ENCODE measurements around the gene TUBGCP6.

The TUBGCP6 gene

GRCh38 chr22:50229370-50229769, 15.5 kb downstream of the TUBGCP6 start:
- Histone ChIP-seq H3K4me3 (ENCODE audit: low read depth in 1 of 2, low read length in 2 of 2) (no peak overlapping the region), H3K36me3 (ENCODE audit: insufficient read depth, low read length) (peaks cover 55% of the 10 kb centered on the region), H4K20me1 (ENCODE audit: insufficient read depth, low read length) (peaks cover 33% of the 10 kb centered on the region), H2AFZ (ENCODE audit: low read depth, low read length) (no peak overlapping the region), H3K27me3 (ENCODE audit: insufficient read depth, low read length, poor library complexity) (no peaks in the 10 kb centered on the region), H3K4me1 (ENCODE audit: insufficient read depth, low read length) (no peaks in the 10 kb centered on the region), H3K9ac (ENCODE audit: low read depth, low read length) (no peak overlapping the region), H3K9me3 (ENCODE audit: insufficient read depth, low read length, severe bottlenecking) (no peaks in the 10 kb centered on the region), H3K4me2 (ENCODE audit: insufficient read depth, low read length) (no peak overlapping the region), H3K27ac (ENCODE audit: low read length) (no peak overlapping the region), H3K79me2 (ENCODE audit: insufficient read depth, low read length) (peaks cover 18% of the 10 kb centered on the region)
- TF ChIP-seq CTCF (IDR thresholded peaks at IDR 0.05; ENCODE audit: borderline replicate concordance, extremely low read depth, low read length, poor library complexity, severe bottlenecking): no peak
- no peak for TF ChIP-seq EZH2 (IDR thresholded peaks at IDR 0.05; ENCODE audit: borderline replicate concordance, low read depth, low read length, severe bottlenecking)
- ATAC-seq (ENCODE audit: insufficient read depth, low read depth) (no peak), DNase-seq (no peak)

GRCh38 chr22:50228366-50228765, 16.5 kb downstream of the TUBGCP6 start:
- H3K36me3 ChIP-seq (ENCODE audit: insufficient read depth, low read length): peaks cover 55% of the 10 kb centered on the region
- H3K27ac ChIP-seq (ENCODE audit: low read length): no peak overlapping the region
- H3K9me3 ChIP-seq (ENCODE audit: insufficient read depth, low read length, severe bottlenecking): no peaks in the 10 kb centered on the region
- H3K79me2 ChIP-seq (ENCODE audit: insufficient read depth, low read length): peaks cover 12% of the 10 kb centered on the region; the same call in 1 of the 2 replicates
- no peaks in the 10 kb centered on the region for H3K27me3 ChIP-seq (ENCODE audit: insufficient read depth, low read length, poor library complexity)
- no peak overlapping the region for H3K4me2 ChIP-seq (ENCODE audit: insufficient read depth, low read length)
- no peaks in the 10 kb centered on the region for H3K4me1 ChIP-seq (ENCODE audit: insufficient read depth, low read length)
- TF ChIP-seq EZH2 (IDR thresholded peaks at IDR 0.05; ENCODE audit: borderline replicate concordance, low read depth, low read length, severe bottlenecking): no peak
- TF ChIP-seq CTCF (IDR thresholded peaks at IDR 0.05; ENCODE audit: borderline replicate concordance, extremely low read depth, low read length, poor library complexity, severe bottlenecking): no peak
- H4K20me1 ChIP-seq (ENCODE audit: insufficient read depth, low read length): peaks cover 25% of the 10 kb centered on the region
- ATAC-seq (ENCODE audit: insufficient read depth, low read depth) (no peak), DNase-seq (no peak)
- H3K4me3 ChIP-seq (ENCODE audit: low read depth in 1 of 2, low read length in 2 of 2): no peak overlapping the region
- no peak overlapping the region for H2AFZ ChIP-seq (ENCODE audit: low read depth, low read length)
- no peak overlapping the region for H3K9ac ChIP-seq (ENCODE audit: low read depth, low read length)

GRCh38 chr22:50227579-50228215, 17.1 kb downstream of the TUBGCP6 start:
- Histone ChIP-seq H3K9me3 (ENCODE audit: insufficient read depth, low read length, severe bottlenecking) (no peaks in the 10 kb centered on the region), H3K79me2 (ENCODE audit: insufficient read depth, low read length) (peaks cover 12% of the 10 kb centered on the region; the same call in 1 of the 2 replicates), H3K9ac (ENCODE audit: low read depth, low read length) (no peak overlapping the region), H3K4me1 (ENCODE audit: insufficient read depth, low read length) (no peaks in the 10 kb centered on the region), H3K36me3 (ENCODE audit: insufficient read depth, low read length) (peaks cover 59% of the 10 kb centered on the region), H3K4me3 (ENCODE audit: low read depth in 1 of 2, low read length in 2 of 2) (no peak overlapping the region), H3K27me3 (ENCODE audit: insufficient read depth, low read length, poor library complexity) (no peaks in the 10 kb centered on the region), H3K4me2 (ENCODE audit: insufficient read depth, low read length) (no peak overlapping the region), H4K20me1 (ENCODE audit: insufficient read depth, low read length) (peaks cover 26% of the 10 kb centered on the region), H3K27ac (ENCODE audit: low read length) (no peak overlapping the region), H2AFZ (ENCODE audit: low read depth, low read length) (no peak overlapping the region)
- DNase-seq (no peak), ATAC-seq (ENCODE audit: insufficient read depth, low read depth) (no peak)
- TF ChIP-seq CTCF (IDR thresholded peaks at IDR 0.05; ENCODE audit: borderline replicate concordance, extremely low read depth, low read length, poor library complexity, severe bottlenecking): no peak
- TF ChIP-seq EZH2 (IDR thresholded peaks at IDR 0.05; ENCODE audit: borderline replicate concordance, low read depth, low read length, severe bottlenecking): no peak
